D721Med (cell line): Measurements from ENCODE around the gene SGSM2.

Experiments
- DNase-seq: peaks from one replicate; pipeline ENCODE4 v3.0.0; 2011; ENCODE audit warnings: low spot score; ENCODE audit not compliant: insufficient read length
- FAIRE-seq: peaks from 2 replicates; lab custom pipeline; 2011; peaks lifted over from hg19 to GRCh38; lab: Jason Lieb, UNC
- CTCF ChIP-seq: IDR thresholded peaks from 2 replicates; pipeline ENCODE4 v1.5.1; 2012; ENCODE audit warnings: mild to moderate bottlenecking, control low read depth; ENCODE audit not compliant: insufficient read depth; ENCODE audit errors: missing control alignments

The SGSM2 gene

GRCh38 chr17:2351269-2351668, 14.0 kb downstream of the SGSM2 start:
- FAIRE-seq: no peak
- TF ChIP-seq CTCF: no peak
- DNase-seq: no peak

GRCh38 chr17:2354311-2354710, 17.0 kb downstream of the SGSM2 start:
- TF ChIP-seq CTCF: no peak
- no peak for FAIRE-seq
- no peak for DNase-seq

- TF ChIP-seq CTCF: no peak
- FAIRE-seq (no peak), DNase-seq (no peak)
These were observed 19.9 kb downstream of the SGSM2 start for GRCh38 chr17:2357237-2357636.

- no peak for TF ChIP-seq CTCF
- DNase-seq (no peak), FAIRE-seq (no peak)
These were observed 20.7 kb downstream of the SGSM2 start for GRCh38 chr17:2357931-2358434.

- FAIRE-seq: no peak
- TF ChIP-seq CTCF: no peak
- no peak for DNase-seq
These were observed 23.9 kb downstream of the SGSM2 start for GRCh38 chr17:2361010-2361760.

- TF ChIP-seq CTCF: no peak
- FAIRE-seq (no peak), DNase-seq (no peak)
These were observed 24.7 kb downstream of the SGSM2 start for GRCh38 chr17:2362016-2362415.

- no peak for TF ChIP-seq CTCF
- DNase-seq: no peak
- no peak for FAIRE-seq
These were observed 25.1 kb downstream of the SGSM2 start for GRCh38 chr17:2362416-2362815.
